ENCODE data around the gene FAM124B.

Gene FAM124B, protein sequence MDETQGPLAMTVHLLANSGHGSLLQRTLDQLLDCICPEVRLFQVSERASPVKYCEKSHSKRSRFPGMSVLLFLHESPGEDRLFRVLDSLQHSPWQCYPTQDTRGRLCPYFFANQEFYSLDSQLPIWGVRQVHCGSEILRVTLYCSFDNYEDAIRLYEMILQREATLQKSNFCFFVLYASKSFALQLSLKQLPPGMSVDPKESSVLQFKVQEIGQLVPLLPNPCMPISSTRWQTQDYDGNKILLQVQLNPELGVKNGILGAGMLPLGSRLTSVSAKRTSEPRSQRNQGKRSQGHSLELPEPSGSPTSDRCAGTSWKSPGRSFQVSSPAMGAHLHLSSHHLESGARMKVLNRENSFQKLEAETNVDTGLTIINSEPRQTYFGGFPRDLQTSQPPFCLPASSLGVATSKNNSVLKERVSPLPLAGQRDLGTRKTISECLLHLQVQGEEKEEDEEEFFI

DNA sequence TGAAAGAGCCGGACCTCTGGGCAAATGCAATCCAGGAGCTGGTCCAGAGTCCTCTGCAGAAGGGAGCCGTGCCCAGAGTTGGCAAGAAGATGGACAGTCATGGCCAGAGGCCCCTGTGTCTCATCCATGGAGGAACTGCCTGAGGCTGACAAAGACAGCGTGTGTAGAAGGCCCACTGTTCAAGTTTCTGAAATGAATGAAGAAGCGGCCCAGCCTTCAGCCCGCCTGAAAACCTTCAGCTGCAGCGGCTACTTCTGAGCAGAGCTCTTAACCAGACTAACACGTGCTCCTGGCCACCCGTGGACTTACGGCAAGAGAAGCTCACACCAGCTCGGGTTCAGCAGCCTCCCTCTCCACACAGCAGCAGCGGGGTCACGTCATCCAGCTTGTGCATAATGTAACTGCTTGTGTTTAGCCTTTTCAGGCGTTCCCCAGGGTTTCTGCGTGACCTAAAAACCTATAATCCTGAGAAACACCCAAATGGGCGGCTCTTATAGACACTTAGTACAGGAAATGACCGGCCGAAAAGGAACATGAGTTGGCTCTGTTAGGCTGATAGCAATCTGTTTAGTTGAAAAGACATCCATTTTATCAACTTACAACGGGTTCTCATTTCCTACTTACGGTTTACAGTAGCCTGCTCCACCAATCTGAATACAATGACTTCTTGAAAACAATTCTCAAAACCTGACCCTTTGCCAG is at the start of gene FAM124B:
TSS of gene FAM124B (minus strand) at position 467 of the 702 bp plus-strand sequence. CDS start at position 128, 339 bp downstream.
- peak in 26 of 58 donors; percentile 1 to 59 (median 14) for DNase-seq

DNA sequence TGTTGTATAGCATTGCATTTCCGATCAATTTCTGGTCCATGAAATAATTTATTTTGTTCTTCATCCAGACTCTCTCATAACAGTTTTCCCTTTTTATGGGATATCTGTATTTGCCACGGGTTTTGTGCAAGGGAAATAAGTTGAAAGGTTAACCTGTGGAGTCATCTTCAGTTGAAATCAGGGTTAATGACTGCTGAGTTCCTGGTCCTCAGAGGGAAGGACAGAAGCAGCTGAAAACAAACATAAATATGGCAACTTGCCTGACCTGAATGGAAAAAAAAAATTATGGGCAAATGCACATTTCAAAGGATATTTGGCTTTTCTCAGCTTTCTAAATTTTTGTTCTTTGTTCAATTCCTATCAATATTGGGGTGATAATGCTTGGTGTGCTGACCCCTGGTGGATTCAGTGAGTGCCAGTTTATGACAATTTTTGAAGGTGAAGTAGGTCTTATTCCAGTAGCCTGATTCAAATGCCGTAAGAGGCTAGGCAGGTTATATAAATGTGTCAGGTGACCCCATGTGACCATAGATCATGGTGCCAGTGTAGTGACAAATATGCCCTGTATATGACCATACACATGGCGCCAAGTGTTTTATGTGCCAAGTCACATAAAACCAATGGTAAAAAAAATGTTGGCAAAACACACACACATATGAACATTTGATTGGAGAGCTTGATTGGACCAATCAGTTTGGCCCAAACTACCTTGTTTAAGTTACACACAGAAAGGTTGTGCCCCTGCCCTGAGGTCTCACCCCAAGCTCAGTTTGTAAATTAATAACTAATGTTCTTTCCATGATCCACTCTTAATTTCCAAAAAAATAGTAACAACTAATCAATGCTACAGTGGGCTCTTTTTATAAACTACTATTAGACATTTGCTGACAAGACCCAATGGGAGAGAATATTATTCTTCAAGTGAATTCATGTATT is 47.6 kb upstream of the FAM124B start:
- no peak for DNase-seq

DNA sequence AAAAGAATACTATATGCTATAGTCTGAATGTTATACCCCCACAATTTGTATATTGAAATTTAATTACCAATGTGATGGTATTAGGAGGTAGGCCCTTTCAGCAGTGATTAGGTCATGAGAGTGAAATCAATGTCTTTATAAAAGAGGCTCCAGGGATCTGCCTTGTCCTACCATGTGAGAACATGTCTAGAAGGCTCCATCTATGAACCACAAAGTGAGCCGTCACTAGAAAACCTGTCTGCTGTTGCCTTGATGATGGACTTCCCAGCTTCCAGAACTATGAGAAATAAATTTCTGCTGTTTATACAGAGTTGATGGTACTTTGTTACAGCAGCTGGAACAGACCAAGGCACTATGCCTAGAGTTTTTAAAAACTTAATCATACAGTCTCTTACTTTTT is 46.3 kb upstream of the FAM124B start:
- no peak for DNase-seq

DNA sequence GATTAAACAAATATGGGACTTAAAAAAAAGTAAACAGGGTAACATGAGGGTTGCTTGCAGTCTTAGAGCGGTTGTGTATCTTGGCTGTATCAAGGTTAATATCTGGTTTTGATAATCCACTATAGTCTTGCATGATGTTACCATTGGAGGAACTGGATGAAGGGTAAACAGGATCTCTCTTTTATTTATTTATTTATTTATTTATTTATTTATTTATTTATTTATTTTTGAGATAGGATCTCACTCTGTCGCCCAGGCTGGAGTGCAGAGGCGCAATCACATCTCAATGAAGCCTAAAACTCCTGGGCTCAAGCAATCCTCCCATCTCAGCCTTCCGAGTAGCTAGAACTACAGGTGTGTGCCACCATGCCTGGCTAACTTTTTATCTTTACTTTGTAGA is 42.9 kb upstream of the FAM124B start:
- no peak for DNase-seq

DNA sequence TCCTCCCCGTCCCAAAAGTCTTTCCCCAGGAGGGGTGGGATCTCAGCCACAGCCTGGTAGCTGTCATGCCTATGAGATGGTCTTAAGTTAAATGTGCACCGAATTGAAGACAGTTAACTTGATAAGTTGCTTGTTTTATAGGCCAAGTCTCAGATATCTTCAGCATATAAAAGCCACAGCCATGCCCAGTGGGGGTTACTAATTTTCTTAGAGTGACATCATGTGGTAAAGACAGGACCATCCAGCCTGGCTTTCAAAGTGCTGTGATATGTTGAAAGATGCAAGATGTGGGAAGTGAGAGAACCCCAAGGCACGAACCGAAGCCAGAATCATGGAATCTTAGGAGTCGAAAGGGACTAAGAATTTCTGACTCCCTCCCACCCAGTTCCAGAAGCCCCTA is 42.1 kb upstream of the FAM124B start:
- no peak for DNase-seq

DNA sequence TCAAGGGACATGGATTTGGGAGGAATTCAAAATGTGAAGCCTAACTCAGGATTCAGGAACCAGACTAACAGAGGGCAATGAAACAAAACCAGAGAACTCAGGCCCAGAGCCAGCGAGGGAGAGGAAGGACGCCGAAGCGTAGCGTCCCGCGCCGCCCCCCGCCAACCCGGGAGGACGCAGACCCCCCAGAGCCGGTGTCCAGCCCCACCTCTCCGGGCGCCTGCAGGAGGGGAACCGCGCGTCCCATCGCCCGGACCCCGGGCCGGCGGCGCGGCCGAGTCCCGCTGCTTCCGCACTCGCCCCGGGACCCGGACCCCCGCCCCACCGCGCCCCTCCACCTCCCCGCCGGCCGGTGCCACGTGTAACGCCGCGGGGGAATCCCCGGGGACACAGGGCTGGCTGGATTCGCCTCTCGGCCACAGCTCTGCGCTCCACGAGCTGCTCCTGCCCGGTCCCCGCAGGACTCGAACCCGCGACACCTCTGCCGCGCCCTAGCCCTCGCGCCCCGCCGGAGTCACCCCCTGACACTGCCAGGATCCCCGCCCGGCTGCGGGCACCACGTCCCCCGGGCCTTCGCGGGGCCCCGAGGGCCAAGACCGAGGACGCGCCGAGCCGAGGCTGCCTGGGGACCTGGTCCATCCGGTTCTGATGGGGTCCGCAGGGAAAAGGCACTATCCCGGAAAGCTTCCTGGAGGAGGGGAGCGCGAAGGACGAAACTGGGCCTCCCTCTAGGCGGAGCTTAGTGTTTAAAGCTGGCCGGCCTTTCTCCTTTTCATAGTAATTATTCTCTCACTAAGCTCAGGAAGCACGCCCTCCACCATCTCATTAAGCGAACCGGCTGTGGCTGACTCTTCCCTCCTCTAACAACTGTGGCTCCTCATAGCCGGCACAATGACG is 40.4 kb upstream of the FAM124B start:
- DNase-seq = no peak

DNA sequence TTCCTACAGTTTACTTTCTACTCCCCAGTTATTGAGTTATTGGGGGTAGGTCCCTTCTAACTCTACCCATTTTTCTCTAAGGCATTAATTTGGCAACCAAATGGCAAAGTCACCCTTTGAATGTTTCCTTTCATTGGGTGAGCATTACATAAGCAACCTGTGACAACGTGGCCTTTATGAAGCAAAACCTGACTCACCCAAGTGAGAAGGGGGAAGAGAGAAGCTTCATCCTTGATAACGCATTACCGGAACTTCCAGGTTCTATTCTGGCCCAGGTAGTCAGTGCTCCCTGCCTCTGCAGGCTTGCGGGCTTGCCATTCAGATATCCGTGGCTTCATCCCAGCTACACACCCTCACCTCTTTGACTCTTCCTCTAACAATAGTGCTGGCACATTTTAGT is 39.1 kb upstream of the FAM124B start:
- DNase-seq = no peak

DNA sequence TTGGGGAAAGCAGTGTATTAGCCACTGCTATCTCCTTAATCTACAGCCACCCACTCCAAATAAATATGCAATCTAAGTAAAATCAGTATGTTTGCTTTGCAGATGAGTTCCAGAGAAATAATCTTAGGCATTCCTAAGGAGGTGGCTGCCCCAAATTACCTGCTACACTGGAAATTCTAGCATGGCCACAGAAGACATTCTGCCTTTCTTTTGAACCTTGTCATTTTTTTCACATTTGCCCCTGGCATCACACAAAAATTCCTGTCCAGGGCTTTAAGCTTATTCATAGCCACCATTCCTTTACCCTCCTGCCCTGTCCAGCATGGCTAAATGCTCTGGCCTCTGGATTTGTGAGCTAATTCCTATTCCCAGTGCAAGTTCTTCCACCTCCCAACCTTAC is 36.8 kb upstream of the FAM124B start:
- DNase-seq = no peak

DNA sequence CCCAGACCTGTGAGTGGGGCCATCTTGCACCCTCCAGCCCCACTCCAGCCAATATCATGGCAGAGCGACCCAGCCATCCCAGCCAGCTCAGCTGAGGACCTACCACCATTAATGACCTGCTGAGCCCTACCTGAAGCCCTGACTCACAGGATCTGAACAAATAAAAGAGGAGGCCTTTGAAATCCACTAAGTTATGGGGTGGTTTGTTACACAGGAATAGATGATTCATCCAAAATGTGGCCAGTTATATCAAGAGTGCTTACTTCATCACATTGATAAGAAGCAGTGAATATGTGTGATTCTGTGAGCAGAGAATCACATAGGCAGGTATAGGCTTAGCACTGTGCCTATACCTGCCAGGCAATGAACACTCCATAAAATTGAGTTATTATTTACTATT is 34.7 kb upstream of the FAM124B start:
- DNase-seq = no peak

DNA sequence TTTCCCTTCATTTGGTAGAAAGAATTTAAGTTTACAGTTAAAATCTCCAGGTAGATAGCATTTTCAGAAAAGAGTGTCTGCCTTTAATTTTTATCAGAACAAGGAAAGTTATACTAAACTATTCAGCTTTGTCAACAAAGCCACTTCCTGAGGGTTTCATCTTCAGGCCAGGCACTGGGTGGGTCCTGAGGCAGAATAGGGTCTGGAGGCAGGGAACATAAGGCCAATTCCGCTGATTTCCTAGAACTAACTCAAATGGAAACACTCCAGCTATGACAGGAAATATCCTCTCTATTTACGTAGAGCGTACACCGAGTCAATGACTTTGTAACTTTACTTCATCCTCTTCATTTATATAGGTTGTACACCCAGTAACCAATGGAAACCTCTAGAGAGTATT is 32.7 kb upstream of the FAM124B start:
- DNase-seq = no peak

DNA sequence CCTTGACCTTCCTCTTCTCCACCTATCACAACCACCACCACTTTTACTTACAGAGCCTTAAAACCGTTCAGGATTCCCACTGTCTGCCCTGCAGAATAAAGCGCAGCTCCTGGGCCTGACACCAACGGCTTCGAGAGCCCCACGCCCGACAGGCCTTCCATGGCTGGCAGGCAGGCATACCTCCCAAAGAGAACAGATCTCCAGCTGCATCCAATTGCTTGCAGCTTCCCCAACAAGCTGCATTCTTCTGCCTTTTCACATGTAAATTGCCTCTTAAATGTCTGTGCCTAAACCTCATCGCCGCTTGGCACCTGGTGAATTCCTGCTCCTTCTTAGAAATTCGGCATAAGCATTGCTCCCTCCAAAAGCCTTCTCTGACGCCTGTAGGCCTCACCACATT is 31.5 kb upstream of the FAM124B start:
- DNase-seq = peak in 2 of 58 donors; percentile 9 to 19

DNA sequence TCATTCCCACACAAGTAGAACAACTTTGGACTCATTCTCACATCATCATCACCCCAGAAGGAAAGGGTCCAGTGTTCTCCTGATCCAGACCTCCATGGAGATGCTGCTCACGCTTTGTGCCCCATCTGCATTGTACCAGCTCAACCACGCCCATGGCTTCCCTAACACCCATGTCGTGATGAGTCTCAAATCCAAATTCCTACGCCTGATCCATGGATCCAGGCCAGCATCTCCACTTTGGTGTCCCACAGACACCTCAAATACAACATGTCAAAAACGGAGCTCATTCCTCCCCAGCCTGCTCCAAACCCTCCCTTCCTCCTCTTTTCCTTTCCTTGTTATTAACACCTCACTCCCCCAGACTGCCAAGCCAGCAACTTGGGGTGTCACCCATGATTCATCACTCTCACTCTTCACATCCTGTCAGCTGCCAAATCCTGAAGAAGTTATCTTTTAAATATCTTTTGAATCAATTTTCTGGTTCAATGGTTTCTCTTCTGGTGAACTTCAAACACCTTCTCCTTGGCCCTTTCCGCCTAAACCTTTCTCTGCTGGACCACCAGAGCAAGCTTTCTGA is 30.2 kb upstream of the FAM124B start:
- DNase-seq = peak in 15 of 58 donors; percentile 3 to 44 (median 11)

DNA sequence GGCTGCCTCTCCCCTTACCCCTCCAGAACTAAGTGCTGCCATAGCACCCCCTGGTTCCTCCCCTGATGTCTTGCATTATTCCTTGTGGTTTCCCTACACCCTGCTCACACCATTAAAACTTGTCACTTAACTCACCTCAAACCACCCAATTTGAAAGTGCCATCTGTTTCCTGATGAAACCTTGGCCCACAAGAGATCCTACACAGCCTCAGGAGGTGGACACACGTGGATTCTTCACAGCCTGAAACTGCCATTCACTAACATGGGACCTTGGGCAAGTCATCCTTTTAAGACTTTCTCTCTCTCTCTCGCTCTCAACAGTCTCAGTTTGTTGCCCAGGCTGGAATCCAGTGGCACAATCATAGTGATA is 27.5 kb upstream of the FAM124B start:
- DNase-seq = no peak

DNA sequence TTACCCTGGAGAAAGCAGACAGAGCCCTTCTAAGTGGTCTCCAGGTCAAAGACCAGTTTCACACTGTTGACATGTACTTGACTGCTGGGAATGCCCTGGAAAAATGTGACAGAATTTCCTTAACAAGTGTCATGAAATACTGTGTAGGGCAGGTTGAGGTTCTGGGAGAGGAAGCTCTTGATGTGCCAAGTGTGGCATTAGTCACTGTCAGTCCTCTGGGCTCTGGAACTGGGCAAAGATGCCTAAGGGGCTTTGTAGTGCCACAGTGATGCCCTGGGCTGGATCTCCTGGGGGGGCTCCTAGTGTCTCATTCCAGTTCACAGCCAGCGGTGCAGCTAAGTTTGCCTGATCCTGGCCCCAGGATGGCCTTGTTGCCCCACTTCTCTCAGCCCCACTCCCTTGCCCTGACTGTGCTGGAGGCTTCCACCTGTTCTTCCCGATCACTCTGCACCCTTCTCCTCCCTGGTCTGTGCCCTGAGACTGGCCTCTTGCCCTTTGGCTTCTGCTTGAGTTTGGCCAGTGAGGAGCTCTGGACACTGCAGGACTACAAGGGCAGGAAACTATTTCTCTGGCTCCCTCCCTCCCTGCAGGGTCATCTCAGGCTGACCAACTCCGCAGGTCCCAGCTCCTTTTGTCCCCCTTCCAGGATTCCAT is 27.0 kb upstream of the FAM124B start:
- no peak for DNase-seq

DNA sequence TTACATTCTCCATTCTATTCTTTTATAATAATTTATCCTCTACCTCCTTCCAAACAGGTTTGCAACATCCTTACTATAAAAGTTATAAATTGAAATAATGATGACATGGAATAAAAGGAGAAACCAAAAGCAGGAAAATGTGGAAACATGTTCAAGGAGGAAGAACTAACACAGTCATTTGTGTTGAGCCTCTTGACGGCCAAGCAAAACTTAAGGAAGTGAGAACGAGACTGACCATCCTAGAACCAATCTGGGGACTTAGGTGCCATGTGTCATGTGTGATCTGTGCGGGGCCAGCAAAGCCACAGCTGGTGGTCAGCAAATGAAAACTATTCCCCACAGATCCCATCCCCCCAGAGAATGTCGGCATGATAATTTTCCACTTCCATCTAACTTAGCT is 25.6 kb upstream of the FAM124B start:
- DNase-seq = no peak

DNA sequence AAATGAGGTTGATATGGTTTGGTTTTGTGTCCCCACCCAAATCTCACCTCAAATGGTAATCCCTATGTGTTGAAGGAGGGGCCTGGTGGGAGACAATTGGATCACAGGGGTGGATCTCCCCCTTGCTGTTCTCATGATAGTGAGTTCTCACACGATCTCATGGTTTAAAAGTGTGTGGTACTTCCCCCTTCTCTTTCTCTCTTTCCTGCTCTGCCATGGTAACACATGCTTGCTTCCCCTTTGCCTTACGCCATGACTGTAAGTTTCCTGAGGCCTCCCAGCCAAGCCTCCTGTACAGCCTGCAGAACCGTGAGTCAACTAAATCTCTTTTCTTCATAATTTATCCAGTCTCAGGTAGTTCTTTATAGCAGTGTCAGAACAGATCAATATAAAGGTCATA is 24.7 kb upstream of the FAM124B start:
- DNase-seq = no peak

DNA sequence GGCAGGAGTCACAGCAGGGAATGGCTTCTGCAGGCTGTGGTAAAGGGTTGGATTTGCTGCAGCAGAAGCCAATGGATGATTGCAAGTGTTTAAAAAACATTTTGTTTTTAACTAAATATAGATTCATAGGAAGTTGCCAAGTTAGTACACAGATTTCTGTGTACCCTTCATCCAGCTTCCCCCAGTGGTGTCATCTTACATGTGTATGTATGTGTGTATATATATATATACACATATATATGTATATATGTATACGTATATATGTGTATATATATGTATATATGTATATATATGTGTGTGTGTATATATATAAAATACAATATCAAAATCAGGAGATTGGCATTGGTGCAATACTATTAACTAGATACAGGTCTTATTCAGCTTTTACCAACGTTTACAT is 19.2 kb upstream of the FAM124B start:
- DNase-seq = no peak

DNA sequence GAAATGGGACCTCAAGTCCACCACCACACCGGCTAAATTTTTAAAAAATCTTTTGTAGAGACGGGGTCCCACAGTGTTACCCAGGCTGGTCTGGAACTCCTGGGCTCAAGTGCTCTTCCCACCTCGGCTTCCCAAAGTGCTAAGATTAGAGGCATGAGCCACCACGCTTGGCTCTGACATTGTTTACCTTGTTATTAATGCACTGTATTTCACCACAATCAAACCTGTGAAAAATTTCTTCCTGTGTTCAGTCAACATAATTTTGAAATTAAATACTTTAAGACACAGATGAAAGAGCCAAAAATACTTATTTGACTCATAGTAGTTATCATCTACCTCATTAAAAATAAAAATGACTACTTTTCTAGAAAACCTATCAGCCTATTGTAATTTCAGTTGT is 16.0 kb upstream of the FAM124B start:
- DNase-seq = no peak

DNA sequence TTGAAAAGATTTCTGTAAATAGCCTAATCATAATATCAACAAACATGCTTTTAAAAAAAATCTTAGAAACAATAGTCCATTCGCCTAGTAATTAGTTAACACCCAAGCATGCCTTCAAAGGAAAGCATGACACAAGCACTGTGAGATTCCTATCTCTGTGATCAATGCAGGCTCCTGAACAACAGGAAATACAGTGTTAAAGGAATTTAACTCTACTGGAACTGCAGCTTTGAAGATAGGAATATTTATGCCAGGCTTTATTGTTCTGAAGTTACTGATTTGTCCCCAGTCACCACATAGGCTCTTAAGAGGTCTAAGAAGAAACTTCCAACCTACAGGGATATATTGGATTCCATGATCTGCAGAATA is 15.4 kb upstream of the FAM124B start:
- DNase-seq = no peak
